GM12872 (cell line): ENCODE measurements around the gene TPPP.

Source experiments
- TF ChIP-seq, protein P1 (sequence below): IDR thresholded peaks from 3 replicates; pipeline ENCODE4 v1.5.1; 2011; ENCODE audit warnings: low read depth, mild to moderate bottlenecking, low read length, moderate library complexity; ENCODE audit not compliant: insufficient read depth

Gene TPPP

DNA sequence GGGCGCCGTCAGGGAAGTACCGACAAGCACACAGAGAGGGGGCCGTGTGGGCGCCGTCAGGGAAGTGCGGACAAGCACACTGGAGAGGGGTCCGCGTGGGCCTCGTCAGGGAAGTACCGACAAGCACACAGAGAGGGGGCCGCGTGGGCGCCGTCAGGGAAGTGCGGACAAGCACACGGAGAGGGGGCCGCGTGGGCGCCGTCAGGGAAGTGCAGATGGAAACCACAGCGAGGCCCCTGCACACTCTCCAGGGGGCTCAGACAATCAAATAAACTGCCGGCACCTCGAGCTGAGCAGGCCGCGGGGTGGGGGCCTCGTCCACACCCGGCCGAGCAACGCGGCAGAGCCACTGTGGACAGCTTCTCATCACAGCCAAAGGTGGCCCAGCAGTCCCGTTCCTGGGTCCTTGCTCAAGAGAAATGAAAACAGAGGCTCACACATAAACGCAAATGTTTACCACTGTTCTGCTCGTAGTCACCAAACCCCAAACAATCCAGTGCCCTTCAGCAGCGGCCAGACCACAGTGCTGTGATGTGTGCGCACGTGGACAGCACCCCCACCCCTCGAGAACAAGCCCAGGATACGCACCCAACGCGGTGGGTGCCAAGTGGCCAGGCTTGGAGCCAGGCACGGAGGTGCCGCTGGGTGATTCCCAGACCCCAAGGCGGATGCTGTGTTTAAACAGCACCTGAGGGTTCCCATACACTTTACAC, 24.7 kb downstream of the TPPP start:
- TF ChIP-seq, protein P1, sequence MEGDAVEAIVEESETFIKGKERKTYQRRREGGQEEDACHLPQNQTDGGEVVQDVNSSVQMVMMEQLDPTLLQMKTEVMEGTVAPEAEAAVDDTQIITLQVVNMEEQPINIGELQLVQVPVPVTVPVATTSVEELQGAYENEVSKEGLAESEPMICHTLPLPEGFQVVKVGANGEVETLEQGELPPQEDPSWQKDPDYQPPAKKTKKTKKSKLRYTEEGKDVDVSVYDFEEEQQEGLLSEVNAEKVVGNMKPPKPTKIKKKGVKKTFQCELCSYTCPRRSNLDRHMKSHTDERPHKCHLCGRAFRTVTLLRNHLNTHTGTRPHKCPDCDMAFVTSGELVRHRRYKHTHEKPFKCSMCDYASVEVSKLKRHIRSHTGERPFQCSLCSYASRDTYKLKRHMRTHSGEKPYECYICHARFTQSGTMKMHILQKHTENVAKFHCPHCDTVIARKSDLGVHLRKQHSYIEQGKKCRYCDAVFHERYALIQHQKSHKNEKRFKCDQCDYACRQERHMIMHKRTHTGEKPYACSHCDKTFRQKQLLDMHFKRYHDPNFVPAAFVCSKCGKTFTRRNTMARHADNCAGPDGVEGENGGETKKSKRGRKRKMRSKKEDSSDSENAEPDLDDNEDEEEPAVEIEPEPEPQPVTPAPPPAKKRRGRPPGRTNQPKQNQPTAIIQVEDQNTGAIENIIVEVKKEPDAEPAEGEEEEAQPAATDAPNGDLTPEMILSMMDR: no peak

DNA sequence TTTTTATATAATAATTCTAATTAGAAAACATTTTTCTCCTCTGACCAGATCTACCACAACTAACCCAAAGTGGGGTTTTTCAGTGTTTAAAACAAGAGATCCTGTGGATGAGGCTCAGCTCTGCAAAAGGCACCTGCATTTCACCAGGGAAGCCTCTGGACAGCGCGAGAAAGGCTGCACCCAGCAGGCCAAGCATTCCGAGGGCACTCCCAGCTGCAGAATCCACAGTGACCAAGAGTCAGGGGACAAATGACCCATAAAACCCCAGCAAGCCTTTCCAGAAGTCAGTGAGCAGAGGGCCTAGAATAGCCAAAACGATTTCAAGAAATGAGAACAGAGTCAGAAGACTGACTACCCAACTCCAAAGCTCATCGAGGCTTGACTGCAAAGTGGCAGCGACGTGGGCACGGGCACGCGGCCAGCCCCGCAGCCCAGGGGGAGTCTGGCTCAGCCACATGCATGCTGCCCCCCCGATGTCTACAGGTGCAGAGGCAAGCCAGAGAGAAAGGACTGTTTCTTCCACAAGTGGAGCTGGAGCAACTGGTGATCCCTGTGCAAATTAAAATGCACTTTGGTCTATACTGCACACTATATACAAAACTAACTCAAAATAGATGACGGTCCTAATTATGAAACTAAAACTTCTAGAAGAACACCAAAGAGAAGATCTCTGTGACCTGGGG, 26.2 kb downstream of the TPPP start:
- TF ChIP-seq, protein P1: no peak

DNA sequence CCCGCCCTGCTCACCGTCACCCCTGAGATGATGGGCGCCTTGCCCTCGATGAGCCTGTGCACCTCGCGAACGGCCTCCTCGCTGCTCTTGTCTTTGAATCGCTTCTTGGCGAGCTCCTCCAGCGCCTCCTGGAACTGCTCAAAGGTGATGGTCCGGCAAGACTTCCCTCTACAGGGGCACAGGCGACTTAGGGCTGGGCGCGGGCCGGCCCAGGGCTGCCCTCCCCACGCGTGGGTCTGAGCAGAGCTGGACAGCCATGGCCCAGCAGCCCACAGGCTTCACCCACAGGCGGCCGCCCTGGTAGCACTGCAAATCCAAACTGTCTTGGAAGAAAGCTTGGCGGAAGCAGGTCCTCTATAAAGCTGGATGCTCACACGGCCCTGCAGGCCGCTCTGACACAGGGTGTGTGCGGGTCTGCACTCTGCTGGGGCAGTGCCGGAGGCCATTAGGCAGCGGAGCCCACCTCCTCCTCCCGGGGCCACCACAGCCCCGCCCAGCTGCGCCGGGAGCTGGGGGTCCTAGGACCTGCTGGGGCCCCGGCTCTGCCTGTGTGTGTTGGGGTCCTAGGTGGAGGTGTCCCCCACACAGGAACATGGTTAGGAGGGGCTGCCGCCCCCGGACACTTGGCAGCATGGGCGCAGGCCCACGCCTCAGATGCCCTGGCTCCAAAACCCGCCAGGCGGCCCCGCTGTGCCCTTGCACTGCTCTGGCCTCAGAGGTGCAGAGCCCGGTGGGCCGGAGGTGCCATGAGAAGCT, 27.0 kb downstream of the TPPP start:
- TF ChIP-seq, protein P1: no peak

DNA sequence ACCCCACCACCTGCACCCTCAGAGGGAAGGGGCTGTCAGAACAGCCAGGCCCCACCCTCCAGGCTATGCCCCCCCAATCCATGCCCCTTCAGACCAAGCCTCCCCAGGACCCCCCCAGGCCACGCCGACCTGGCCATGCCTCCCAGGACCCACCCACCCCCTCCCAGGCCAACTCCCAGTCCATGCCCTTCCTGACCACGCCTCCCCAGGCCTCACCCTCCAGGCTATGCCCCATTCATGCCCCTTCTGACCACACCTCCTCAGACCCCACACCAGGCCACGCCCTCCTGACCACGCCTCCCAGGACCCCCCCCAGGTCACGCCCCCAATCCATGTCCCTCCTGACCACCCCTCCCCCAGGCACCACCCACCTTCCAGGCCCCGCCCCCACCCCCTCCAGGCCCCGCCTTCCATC, 27.6 kb downstream of the TPPP start:
- TF ChIP-seq, protein P1: no peak

DNA sequence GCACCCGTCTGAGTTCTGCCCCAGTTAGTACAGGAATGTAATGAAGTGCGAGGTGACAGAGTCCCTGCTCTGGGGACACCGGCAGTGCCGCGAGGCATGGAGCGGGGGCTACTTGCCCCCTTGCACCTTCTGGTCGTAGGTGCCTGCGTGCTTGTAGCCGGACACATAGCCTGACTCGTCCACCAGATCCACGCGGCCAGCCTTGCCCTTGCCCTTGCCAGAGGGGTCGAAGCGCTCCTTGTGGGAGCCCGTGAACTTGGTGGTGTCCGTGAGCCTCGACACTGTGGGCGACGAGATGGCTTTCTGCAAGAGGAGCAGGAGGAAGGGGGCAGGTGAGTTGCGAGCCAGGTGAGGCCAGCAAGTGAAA, 28.2 kb downstream of the TPPP start:
- TF ChIP-seq, protein P1: no peak

DNA sequence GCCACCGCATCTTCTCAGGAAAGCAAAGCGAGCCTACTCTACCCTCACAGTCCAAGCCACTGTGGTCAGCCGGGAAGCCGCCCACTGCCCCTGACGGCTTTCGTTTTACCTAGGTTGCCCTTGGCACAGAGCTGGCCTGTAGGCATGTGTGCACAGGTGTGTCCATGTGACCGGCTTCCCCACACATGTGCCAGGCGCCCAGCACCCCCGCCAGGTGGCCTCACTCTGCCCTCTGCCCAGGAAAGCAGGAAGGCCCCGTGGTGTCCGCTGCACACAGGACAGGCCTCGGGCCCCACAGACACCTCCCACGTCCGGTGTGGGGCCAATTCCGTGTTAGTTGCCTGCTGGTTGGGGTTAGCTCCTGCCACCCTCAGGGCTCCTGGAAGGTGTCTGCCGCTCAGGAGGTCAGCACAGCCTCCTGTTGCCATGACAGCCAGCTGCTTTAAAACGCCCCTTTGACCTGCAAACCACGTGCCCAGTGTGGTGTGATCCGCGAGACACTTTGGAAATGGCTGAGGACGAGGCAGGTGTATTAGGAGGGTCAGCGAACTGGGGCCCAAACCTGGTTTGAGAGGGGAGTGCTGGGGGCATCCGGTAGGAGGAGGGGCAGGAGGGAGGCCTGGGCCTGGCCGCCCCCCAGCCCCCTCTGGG, 28.7 kb downstream of the TPPP start:
- TF ChIP-seq, protein P1: no peak
